ENCODE results near the gene MBNL2. TPM values are rescaled to one million over a fixed set of nuclear protein-coding genes. Genes with fewer than 3 reads are reported as not detected.

Gene MBNL2

DNA sequence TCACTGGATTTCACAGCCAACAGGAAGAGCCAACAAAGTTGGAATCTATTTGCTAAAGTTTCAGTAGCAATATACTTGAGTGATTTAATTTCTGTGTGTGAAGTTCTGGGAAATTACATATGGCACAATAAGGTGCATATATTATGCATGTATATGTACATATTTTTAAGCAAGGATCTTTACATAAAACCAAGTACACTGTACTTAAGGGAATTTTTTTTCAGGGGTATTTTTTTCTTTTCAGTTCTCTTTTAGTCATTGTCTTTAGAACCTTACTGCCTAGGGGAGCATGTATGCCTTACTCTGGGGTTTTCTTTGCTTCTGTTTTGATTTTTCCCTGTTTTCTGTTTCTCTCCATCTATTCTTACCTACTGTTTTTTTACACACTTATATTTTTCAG is 219.2 kb downstream of the MBNL2 start:
- DNase-seq (ENCODE audit: low spot score) = no peak
- Histone ChIP-seq H3K27ac (replicated peaks; ENCODE audit: low read length) (no peak overlapping the region), H3K18ac (ENCODE audit: low read length) (no peak overlapping the region), H3K23ac (ENCODE audit: low read depth, low read length, poor library complexity) (no peak overlapping the region), H3K9ac (ENCODE audit: low read depth, low read length, poor library complexity) (no peak overlapping the region), H3K79me1 (ENCODE audit: low read depth, low read length) (peaks cover 4% of the 10 kb centered on the region), H3K4me3 (ENCODE audit: low read length in 2 of 2) (no peak overlapping the region), H3K4me1 (ENCODE audit: control insufficient read depth in 2 of 2, insufficient read depth in 1 of 2, low read depth in 1 of 2, low read length in 2 of 2) (peaks cover 0 to 1% of the 10 kb centered on the region in 2 donors), H3K4ac (ENCODE audit: low read length) (no peak overlapping the region), H3K9me3 (replicated peaks in 1 of 2; ENCODE audit: control insufficient read depth in 2 of 2, insufficient read depth in 1 of 2, low read depth in 1 of 2, low read length in 2 of 2) (no peaks in the 10 kb centered on the region), H2BK12ac (ENCODE audit: low read length) (no peak overlapping the region), H3K27me3 (ENCODE audit: control insufficient read depth in 3 of 3, insufficient read depth in 3 of 3, low read depth in 1 of 3, low read length in 3 of 3) (no peaks in the 10 kb centered on the region), H4K8ac (ENCODE audit: low read depth, low read length) (no peak overlapping the region), H2AK5ac (ENCODE audit: low read depth, low read length) (no peak overlapping the region), H2BK120ac (ENCODE audit: low read depth, low read length) (no peak overlapping the region), H2BK5ac (ENCODE audit: low read length) (no peak overlapping the region), H3K4me2 (ENCODE audit: insufficient read depth, low read length, poor library complexity, severe bottlenecking) (no peak overlapping the region), H3K14ac (ENCODE audit: low read length) (no peak overlapping the region), H2BK15ac (ENCODE audit: low read length) (no peak overlapping the region), H3K36me3 (replicated peaks in 1 of 2; ENCODE audit: control insufficient read depth in 2 of 2, insufficient read depth in 2 of 2, low read length in 2 of 2) (peaks cover 3 to 76% of the 10 kb centered on the region in 2 donors), H4K91ac (ENCODE audit: low read depth, low read length, poor library complexity) (no peak overlapping the region), H2AFZ (ENCODE audit: low read length) (no peak overlapping the region)

Small RNAs within 50 kb of the gene (small RNA-seq; reads per million reads assigned to genes)
- gene AL442067.1 (ENCODE audit: insufficient read depth) = not detected
- not detected for gene RNA5SP37 (ENCODE audit: insufficient read depth)

Data from neuronal stem cell (in vitro differentiated cells).